H54 (cell line): ENCODE measurements around the gene SERPINI1.

Source experiments
- DNase-seq: peaks from one replicate; pipeline ENCODE4 v3.0.0; 2011; ENCODE audit warnings: low spot score, mixed read lengths; ENCODE audit not compliant: insufficient read length
- FAIRE-seq: peaks from 3 replicates; lab custom pipeline; 2011; peaks lifted over from hg19 to GRCh38; lab: Jason Lieb, UNC
- POLR2A ChIP-seq: IDR thresholded peaks from 2 replicates; pipeline ENCODE4 v1.6.1; 2011; ENCODE audit warnings: low read depth, mild to moderate bottlenecking, low read length

SERPINI1 gene

GRCh38 chr3:167723872-167724271 is 11.6 kb upstream of the SERPINI1 start:
- DNase-seq (no peak), FAIRE-seq (no peak)
- no peak for TF ChIP-seq POLR2A

DNA sequence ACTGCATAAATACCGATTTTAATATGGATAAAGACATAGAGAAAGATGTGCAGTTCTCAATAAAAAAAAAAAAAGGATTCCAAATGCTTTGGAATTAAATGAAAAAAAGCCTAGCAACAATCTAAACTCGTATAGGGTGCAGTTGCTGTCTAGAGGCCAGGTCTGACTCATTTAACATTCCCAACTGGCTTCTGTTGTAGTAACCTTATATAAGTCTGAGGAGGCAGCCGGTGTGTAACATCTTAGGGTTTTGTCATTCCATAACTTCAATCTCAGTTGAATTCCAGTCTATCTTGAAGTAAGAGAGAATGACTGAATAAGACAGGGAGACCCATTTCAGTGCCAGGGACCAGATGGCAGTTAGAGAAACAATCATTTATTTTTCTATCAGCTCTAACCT is 7.3 kb upstream of the SERPINI1 start:
- TF ChIP-seq POLR2A, result no peak
- DNase-seq (peak; percentile 30), FAIRE-seq (peak; percentile 95)

GRCh38 chr3:167728632-167729323 is 6.7 kb upstream of the SERPINI1 start:
- DNase-seq (no peak), FAIRE-seq (peak; percentile 6)
- TF ChIP-seq POLR2A, result no peak

GRCh38 chr3:167729591-167729990 is 5.9 kb upstream of the SERPINI1 start:
- DNase-seq (no peak), FAIRE-seq (no peak)
- TF ChIP-seq POLR2A, result no peak

GRCh38 chr3:167731393-167731792 is 4.1 kb upstream of the SERPINI1 start:
- DNase-seq, result no peak
- TF ChIP-seq POLR2A, result no peak
- no peak for FAIRE-seq

- TF ChIP-seq POLR2A, result no peak
- FAIRE-seq (peak; percentile 38), DNase-seq (no peak)
These were observed 3.0 kb upstream of the SERPINI1 start for GRCh38 chr3:167732313-167733065.

DNA sequence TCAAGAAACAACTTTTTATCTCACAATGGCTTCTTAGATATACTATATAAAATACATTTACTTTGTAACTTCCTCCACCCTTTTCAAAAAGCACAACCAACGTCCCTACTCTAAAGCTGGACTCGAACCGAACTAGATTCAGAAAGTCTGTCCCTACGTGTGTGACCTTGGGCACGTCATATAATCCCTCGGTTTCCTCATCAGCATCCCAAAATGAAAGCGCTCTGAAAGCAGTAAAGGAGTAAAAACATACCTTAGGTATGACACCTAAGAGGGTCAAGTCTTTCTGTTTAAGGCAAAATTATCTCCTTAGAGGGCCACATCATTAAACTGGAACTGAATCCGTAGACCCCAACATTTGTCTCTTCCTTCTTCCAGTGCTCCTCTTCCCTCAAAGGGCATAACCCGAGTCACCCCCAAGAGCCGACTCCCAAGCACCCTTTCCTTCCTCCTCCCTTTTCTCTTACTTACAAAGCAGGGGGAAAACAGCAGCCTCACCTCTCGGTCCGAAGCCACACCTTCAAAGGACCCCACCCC is 1.5 kb upstream of the SERPINI1 start:
- TF ChIP-seq POLR2A, result no peak
- FAIRE-seq (peak; percentile 38), DNase-seq (no peak)

DNA sequence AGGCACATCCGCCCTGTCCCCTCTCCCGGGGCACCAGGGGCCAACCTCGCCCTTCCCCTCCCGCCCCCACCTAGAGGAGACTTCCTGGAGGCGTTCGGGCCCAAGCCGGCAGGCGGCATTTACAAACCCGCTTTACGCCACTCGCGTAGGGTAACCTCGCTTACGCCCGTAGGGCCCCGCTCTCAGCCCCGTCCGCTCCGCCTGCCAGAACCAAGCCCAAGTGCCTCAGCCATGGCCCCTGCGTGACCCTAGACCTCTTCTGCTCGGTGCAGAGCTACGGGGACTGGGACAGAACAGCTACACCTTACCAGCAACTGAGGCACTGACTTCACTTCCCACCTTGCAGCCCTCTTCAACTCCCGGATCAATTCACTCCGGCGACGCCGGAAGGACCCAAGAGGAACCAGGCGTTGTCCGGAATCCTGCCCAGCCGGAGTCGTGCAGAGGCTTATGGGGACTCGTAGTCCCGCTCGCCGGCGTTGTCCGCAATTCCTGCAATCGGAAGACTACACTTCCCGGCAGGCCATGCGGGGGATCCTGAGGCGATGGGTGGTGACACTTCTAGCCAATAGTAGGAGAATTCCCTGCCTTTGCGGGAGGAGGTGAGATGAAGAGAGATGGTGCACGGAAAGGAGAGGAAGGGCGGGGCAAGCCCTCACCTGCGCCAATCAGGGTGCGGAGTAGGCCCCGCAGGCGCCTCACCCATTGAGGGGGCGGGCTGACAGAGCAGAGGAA is 856 bp upstream of the SERPINI1 start, which contains the start of gene PDCD10:
Gene PDCD10, minus strand, starts transcription at position 395 of the 735 bp plus-strand sequence. CDS start 14,735 bp downstream, outside the sequence.
- peak; percentile 72 for TF ChIP-seq POLR2A
- peak; percentile 57 for DNase-seq
- peak; percentile 99 for FAIRE-seq

GRCh38 chr3:167736264-167736787 is 805 bp downstream of the SERPINI1 start:
- no peak for DNase-seq
- no peak for TF ChIP-seq POLR2A
- FAIRE-seq, result peak; percentile 11

DNA sequence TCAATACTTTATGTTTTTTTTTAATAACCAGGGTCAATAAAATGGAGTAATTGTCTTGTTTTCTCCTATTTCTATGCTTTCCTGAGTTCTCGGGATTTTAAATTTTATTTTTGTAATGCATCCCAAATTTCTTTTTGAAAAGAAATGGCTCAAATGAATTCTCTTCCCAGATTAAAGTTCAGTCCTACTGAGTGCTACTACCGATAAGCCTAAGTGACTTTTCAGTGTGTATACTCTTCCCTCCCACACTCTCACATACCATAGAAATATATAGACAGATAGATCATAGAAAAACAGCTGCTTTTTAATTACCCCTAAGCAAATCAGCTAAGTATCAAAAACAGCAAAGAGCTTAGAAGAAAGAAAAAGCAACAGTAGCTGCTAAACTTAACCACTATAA is 1.5 kb downstream of the SERPINI1 start:
- TF ChIP-seq POLR2A, result no peak
- DNase-seq (no peak), FAIRE-seq (no peak)

DNA sequence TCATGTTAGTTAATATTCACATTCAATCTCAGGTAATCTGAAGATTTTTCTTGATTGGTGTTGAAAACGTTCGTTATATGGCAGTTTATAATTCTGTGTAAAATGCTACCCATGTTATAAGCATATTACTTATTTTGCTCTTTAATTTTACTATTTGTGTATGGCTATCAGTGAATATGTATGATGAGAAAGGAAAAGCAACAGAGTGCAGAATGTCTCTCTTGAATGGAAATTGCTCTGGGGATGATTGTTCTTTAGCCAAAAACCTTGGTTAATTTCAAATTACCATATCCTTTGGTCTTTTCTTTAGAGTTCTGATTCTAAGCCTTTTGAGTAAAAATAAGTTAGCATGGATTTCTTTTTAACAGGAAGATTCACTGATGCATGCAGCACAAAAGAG is 2.5 kb downstream of the SERPINI1 start:
- no peak for TF ChIP-seq POLR2A
- FAIRE-seq (no peak), DNase-seq (no peak)

DNA sequence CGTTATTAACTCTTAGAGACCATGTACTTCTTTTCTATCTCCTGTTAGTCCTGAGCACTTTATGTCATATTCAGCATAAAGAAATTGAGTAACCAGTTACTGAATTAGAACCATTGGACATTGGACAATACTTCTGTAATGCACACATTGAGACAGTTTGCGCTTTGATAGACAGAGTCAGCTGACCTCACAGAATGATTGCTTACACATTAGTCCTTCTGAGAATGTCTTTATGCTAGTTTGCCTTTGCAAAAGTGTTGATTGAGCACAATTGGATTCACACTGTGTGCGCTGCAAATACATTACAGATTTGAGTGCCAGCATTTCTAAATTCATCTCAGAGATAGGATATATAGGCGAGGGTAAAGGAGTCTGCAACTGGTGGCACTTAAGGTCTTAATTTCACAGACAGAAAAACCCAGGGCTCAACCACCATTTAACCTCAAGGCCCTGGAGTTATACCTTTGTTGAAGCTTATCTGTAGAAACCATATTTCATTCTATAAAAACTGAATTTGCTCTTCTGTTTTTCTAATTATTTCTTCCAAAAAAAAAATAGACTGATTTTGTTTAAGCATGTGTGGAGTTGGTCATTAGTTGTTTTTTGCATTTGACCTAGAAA is 3.8 kb downstream of the SERPINI1 start:
- TF ChIP-seq POLR2A, result no peak
- DNase-seq (no peak), FAIRE-seq (no peak)

GRCh38 chr3:167740961-167741587 is 5.6 kb downstream of the SERPINI1 start:
- no peak for TF ChIP-seq POLR2A
- peak; percentile 62 for FAIRE-seq
- no peak for DNase-seq
